Tibial nerve (tissue), 4 donors: ENCODE results near the gene MT1F. TPM values are rescaled to one million over a fixed set of nuclear protein-coding genes. Genes with fewer than 3 reads are reported as not detected.
A peak's percentile ranks its signal among the peaks of the same experiment; 100 is the strongest.

Experiments used
- DNase-seq, 2 donors: peaks; one replicate each; pipeline ENCODE4 v3.0.0-alpha.2; 2019; ENCODE audit warnings: low spot score in 2 of 2
- H3K27ac ChIP-seq, 4 donors: fragments of 200-600 bp; sonication (generic) in 3 of 4; one replicate each; pipeline ENCODE4 v1.5.1; 2017 to 2019; ENCODE audit warnings: mild to moderate bottlenecking in 1 of 4
- H3K27me3 ChIP-seq, 2 donors: fragments of 200-600 bp; sonication (generic) in 1 of 2; one replicate each; pipeline versions ENCODE4 v1.5.1 to v1.6.0; 2017 to 2019
- H3K36me3 ChIP-seq, 3 donors: fragments of 200-600 bp; sonication (generic); one replicate each; pipeline ENCODE4 v1.5.1; 2018 to 2019
- H3K4me1 ChIP-seq, 4 donors: fragments of 200-600 bp; sonication (generic) in 3 of 4; one replicate each; pipeline ENCODE4 v1.5.1; 2017 to 2019
- H3K4me3 ChIP-seq, 4 donors: fragments of 200-600 bp; sonication (generic) in 3 of 4; one replicate each; pipeline ENCODE4 v1.5.1; 2017 to 2019; ENCODE audit warnings: mild to moderate bottlenecking in 1 of 4, moderate library complexity in 1 of 4
- H3K9me3 ChIP-seq, 4 donors: fragments of 200-600 bp; sonication (generic) in 3 of 4; one replicate each; pipeline ENCODE4 v1.5.1; 2017 to 2019
- CTCF ChIP-seq, 5 experiments: fragments of 200-600 bp in 3 of 5; fragments of 450-650 bp in 2 of 5; sonication (generic) in 3 of 5; IDR thresholded peaks; one replicate each; pipeline ENCODE4 v1.5.1; 2016 to 2019; ENCODE audit warnings: antibody characterized with exemption in 5 of 5, mild to moderate bottlenecking in 3 of 5, moderate library complexity in 2 of 5
- EP300 ChIP-seq, 2 donors: sonication (generic); formaldehyde crosslinking; IDR thresholded peaks; one replicate each; pipeline ENCODE4 v1.6.1; 2017; ENCODE audit warnings: antibody characterized with exemption in 2 of 2, mild to moderate bottlenecking in 1 of 2
- POLR2A ChIP-seq, 2 donors: fragments of 450-650 bp; IDR thresholded peaks; one replicate each; pipeline ENCODE4 v1.6.1; 2017; ENCODE audit warnings: antibody characterized with exemption in 2 of 2, mild to moderate bottlenecking in 2 of 2, moderate library complexity in 2 of 2
- WGBS, 2 donors: methylation state at CpG; one replicate each; pipeline ENCODE4 v1.1.5; 2018; 5-methylcytosine and 5-hydroxymethylcytosine counted together
- total RNA-seq, 4 donors: library from RNA; depleted of rRNA; stranded (reverse); fragments of >200 nt; gene quantifications; one replicate each; pipeline ENCODE4 v1.1.0, GENCODE V29; 2016

MT1F gene
- 10 to 100 TPM in 2 of 4 donors, 1 to 10 TPM in 2; 3.0 to 34.3 (median 11.3) TPM for total RNA-seq

GRCh38 chr16:56657555-56658326, at the start of gene MT1F:
TSS of gene MT1F (plus strand) at chr16:56657959. CDS start at chr16:56658059, 100 bp downstream.
- H3K36me3 ChIP-seq: no peaks in the 10 kb centered on the region
- 2 to 3% methylated on average over 26 to 43 of the region's 46 CpGs for WGBS, 2 donors
- DNase-seq: peak; percentile 49 to 62
- TF ChIP-seq CTCF (IDR thresholded peaks at IDR 0.05) (no peak), EP300 (IDR thresholded peaks at IDR 0.05) (peak in 1 of 2 donors; percentile 44), POLR2A (IDR thresholded peaks at IDR 0.05) (peak in 1 of 2 donors; percentile 12)
- peak within 1 kb of the TSS; percentile 44 to 69 (median 55) for H3K4me3 ChIP-seq
- no peaks in the 10 kb centered on the region for H3K9me3 ChIP-seq
- H3K4me1 ChIP-seq: peaks cover 0 to 22% (median 16%) of the 10 kb centered on the region in 4 donors
- H3K27ac ChIP-seq: peak within 1 kb of the TSS in 2 of 4 donors; percentile 59 to 78
- peaks cover 0 to 27% of the 10 kb centered on the region in 2 donors for H3K27me3 ChIP-seq

- Histone ChIP-seq H3K36me3 (peaks cover 0 to 5% (median 0%) of the 10 kb centered on the region in 3 donors), H3K4me3 (peak within 1 kb of the TSS; percentile 62 to 69 (median 66)), H3K27ac (peak within 1 kb of the TSS; percentile 76 to 97 (median 93)), H3K27me3 (no peaks in the 10 kb centered on the region), H3K4me1 (peaks cover 0 to 64% (median 32%) of the 10 kb centered on the region in 4 donors), H3K9me3 (no peaks in the 10 kb centered on the region)
- TF ChIP-seq EP300 (IDR thresholded peaks at IDR 0.05): peak in 1 of 2 donors; percentile 98
- TF ChIP-seq CTCF (IDR thresholded peaks at IDR 0.05): peak in 1 of 5 experiments; percentile 45
- TF ChIP-seq POLR2A (IDR thresholded peaks at IDR 0.05): peak; percentile 86 to 91
- 6 to 11% methylated on average over 30 to 42 of the region's 62 CpGs for WGBS, 2 donors
- DNase-seq: peak; percentile 90 to 92
Measured at GRCh38 chr16:56608043-56608875, 49.5 kb upstream of the MT1F start, which contains the start of gene MT2A. TSS of gene MT2A (plus strand) at chr16:56608584. CDS start at chr16:56608656, 72 bp downstream.

- Histone ChIP-seq H3K27me3 (no peaks in the 10 kb centered on the region), H3K36me3 (peaks cover 0 to 5% (median 0%) of the 10 kb centered on the region in 3 donors), H3K4me1 (peaks cover 0 to 64% (median 32%) of the 10 kb centered on the region in 4 donors), H3K9me3 (no peaks in the 10 kb centered on the region), H3K4me3 (peak overlapping the region; percentile 62 to 69 (median 66)), H3K27ac (peak overlapping the region; percentile 76 to 97 (median 93))
- no peak for TF ChIP-seq EP300 (IDR thresholded peaks at IDR 0.05)
- no peak for TF ChIP-seq CTCF (IDR thresholded peaks at IDR 0.05)
- no peak for TF ChIP-seq POLR2A (IDR thresholded peaks at IDR 0.05)
- no peak for DNase-seq
- 0 to 1% methylated on average over 21 of the region's 21 CpGs for WGBS, 2 donors
Measured at GRCh38 chr16:56608876-56609462, 48.8 kb upstream of the MT1F start.

GRCh38 chr16:56609463-56609921, 48.3 kb upstream of the MT1F start:
- no peaks in the 10 kb centered on the region for H3K9me3 ChIP-seq
- peak in 1 of 2 donors; percentile 76 for TF ChIP-seq EP300 (IDR thresholded peaks at IDR 0.05)
- peak in 1 of 2 donors; percentile 26 for TF ChIP-seq POLR2A (IDR thresholded peaks at IDR 0.05)
- no peak for TF ChIP-seq CTCF (IDR thresholded peaks at IDR 0.05)
- peak; percentile 61 to 84 for DNase-seq
- H3K4me3 ChIP-seq: peak overlapping the region; percentile 62 to 69 (median 66)
- peak overlapping the region; percentile 76 to 97 (median 93) for H3K27ac ChIP-seq
- H3K36me3 ChIP-seq: peaks cover 0 to 5% (median 0%) of the 10 kb centered on the region in 3 donors
- WGBS, 2 donors: 1 to 2% methylated on average over 6 of the region's 6 CpGs
- H3K4me1 ChIP-seq: peaks cover 0 to 64% (median 32%) of the 10 kb centered on the region in 4 donors
- no peaks in the 10 kb centered on the region for H3K27me3 ChIP-seq
